ENCODE data around the gene OR5K4. TPM values are rescaled to one million over a fixed set of nuclear protein-coding genes. Genes with fewer than 3 reads are reported as not detected.
"Not testable (repeated sequence)": the region's sequence is repeated elsewhere in the genome, so short reads cannot be mapped to it uniquely, and the experiment has no call there.

Gene OR5K4
- total RNA-seq, 2 experiments from 2014 or later = not detected

- ChIA-PET POLR2A (no interaction called here), CTCF (no interaction called here)
Measured at GRCh38 chr3:98367464-98368246, 14.0 kb downstream of the OR5K4 start.

- ChIA-PET POLR2A (no interaction called here), CTCF (interaction anchor here (0.6 kb wide), 1 partner anchor 275 kb away, joined by 4 read pairs; no protein-coding TSS in a partner anchor)
Measured at GRCh38 chr3:98371186-98371585, 17.5 kb downstream of the OR5K4 start.

- CTCF ChIA-PET = no interaction called here
- POLR2A ChIA-PET = no interaction called here
Measured at GRCh38 chr3:98371853-98372252, 18.2 kb downstream of the OR5K4 start.

GRCh38 chr3:98372445-98372844 lies 18.8 kb downstream of the OR5K4 start:
- POLR2A ChIA-PET = interaction anchor here (0.7 kb wide), 1 partner anchor 113 kb away, joined by 3 read pairs; no protein-coding TSS in a partner anchor
- CTCF ChIA-PET = no interaction called here

GRCh38 chr3:98376631-98377030 lies 23.0 kb downstream of the OR5K4 start:
- POLR2A ChIA-PET = no interaction called here
- CTCF ChIA-PET = no interaction called here

GRCh38 chr3:98388147-98388546 lies 34.5 kb downstream of the OR5K4 start:
- POLR2A ChIA-PET = no interaction called here

GRCh38 chr3:98390366-98390765 lies 36.7 kb downstream of the OR5K4 start, which contains the start of gene OR5K3:
Gene OR5K3, plus strand, starts transcription at chr3:98390666. Its CDS starts 0 bp downstream, at chr3:98390666.
- ChIA-PET CTCF (no interaction called here), POLR2A (no interaction called here)

More at GRCh38 chr3:98388147-98388546, 34.5 kb downstream of the OR5K4 start:
- CTCF ChIA-PET = no interaction called here

DNA sequence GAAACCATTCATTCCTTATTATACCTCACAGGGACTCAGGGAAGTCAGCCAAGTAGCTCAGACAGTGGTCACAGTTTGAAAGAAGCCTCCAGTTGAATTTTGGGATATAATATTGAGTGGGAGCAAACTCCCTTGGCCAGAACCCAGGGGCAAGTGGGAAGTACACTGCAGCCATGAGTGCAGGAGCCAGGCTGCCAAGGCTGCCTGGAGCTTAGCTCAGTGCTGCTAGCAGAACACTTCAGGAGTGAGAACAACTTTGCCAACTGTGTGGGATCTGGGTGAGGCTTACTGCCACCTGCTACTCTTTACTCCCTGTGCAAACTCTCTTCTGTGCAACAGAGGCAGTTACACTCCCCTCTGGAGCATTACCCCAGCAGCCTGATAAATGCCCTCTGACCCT lies 41.4 kb downstream of the OR5K4 start:
- ChIA-PET CTCF (no interaction called here), POLR2A (no interaction called here)

GRCh38 chr3:98396482-98396881 lies 42.8 kb downstream of the OR5K4 start:
- CTCF ChIA-PET, POLR2A ChIA-PET: not testable (repeated sequence)

- ChIA-PET POLR2A (no interaction called here), CTCF (no interaction called here)
Measured at GRCh38 chr3:98398513-98398912, 44.9 kb downstream of the OR5K4 start.

DNA sequence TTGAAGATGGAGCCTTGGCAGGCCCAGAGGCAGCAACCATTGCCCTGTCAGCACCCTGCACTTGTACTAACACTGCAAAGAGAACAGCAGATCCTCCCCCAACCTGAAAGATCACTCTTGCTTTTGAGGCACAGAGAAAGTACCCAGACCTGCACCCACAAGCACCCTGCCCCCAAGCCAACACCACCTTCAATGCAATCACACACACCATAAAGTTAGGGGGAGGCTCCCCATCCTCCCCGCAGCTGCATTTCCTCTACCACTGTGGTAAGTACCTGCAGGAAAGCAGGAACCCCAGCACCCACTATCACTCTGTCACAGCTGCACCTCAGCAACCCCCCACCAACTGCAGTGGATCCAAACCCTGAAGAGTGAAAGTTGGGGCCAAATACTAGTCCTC lies 48.9 kb downstream of the OR5K4 start:
- POLR2A ChIA-PET = no interaction called here
- CTCF ChIA-PET = no interaction called here

- ChIA-PET CTCF (no interaction called here), POLR2A (no interaction called here)
Measured at GRCh38 chr3:98404010-98404409, 50.4 kb downstream of the OR5K4 start.

Other genes starting within 250 kb of the OR5K4 start
- not detected for gene OR5H1, start 223.1 kb upstream of the OR5K4 start, total RNA-seq
- not detected for gene OR5H14, start 206.4 kb upstream of the OR5K4 start, total RNA-seq
- gene OR5H15, start 187.2 kb upstream of the OR5K4 start, total RNA-seq = not detected
- not detected for gene OR5H6, start 89.6 kb upstream of the OR5K4 start, total RNA-seq
- not detected for gene OR5H2, start 71.3 kb upstream of the OR5K4 start, total RNA-seq
- gene OR5K3, start 36.8 kb downstream of the OR5K4 start, total RNA-seq = not detected
- gene OR5K1, start 109.3 kb downstream of the OR5K4 start, total RNA-seq = not detected
- gene OR5K2, start 143.8 kb downstream of the OR5K4 start, total RNA-seq = not detected
- gene CLDND1, start 169.0 kb downstream of the OR5K4 start, total RNA-seq = 100 to 1,000 TPM; 233 to 240 TPM
- 1 to 10 TPM; 4.4 to 5.0 TPM for gene GPR15, start 178.1 kb downstream of the OR5K4 start, total RNA-seq
- gene CPOX, start 239.8 kb downstream of the OR5K4 start, total RNA-seq = 10 to 100 TPM; 55.5 to 60.0 TPM